H1 (cell line): Measurements from ENCODE around the gene FOXA3. TPM values are rescaled to one million over a fixed set of nuclear protein-coding genes. Genes with fewer than 3 reads are reported as not detected.

Experiments used
- POLR2A ChIP-seq, 2 experiments: IDR thresholded peaks; 1 replicate in 1 of 2; 2 replicates in 1 of 2; pipeline ENCODE4 v1.6.1; 2011; ENCODE audit warnings: low read depth in 2 of 2, low read length in 2 of 2, mild to moderate bottlenecking in 2 of 2; ENCODE audit errors: control extremely low read depth in 1 of 2
- polyA plus RNA-seq, 7 experiments: library from polyadenylated mRNA; depleted of rRNA in 3 of 7; stranded (reverse) in 5 of 7; unstranded in 2 of 7; fragments of >200 nt in 5 of 7; fragments of 200-250 nt in 2 of 7; gene quantifications; 1 replicate in 5 of 7; 2 replicates in 1 of 7; 4 replicates in 1 of 7; pipeline versions ENCODE4 v1.2.1 to v1.2.3, GENCODE V29; 2011 to 2013; ENCODE audit warnings: missing spikeins in 2 of 7, mixed read lengths in 2 of 7
- total RNA-seq: library from RNA; stranded (reverse); fragmentation: NEBNext Ultra II Directional; extraction: Animal tissue kit (Norgen Biotek cat#: 25700); gene quantifications from 2 replicates; pipeline ENCODE4 v1.2.1, GENCODE V29; 2021

FOXA3 gene
- total and polyA plus RNA-seq, 2 of the 8 experiments (the other 6 are each of a cell fraction or from before 2014, with no cell fraction given), result 20.2 to 49.1 TPM

- TF ChIP-seq POLR2A (IDR thresholded peaks at IDR 0.05; ENCODE audit: control extremely low read depth in 1 of 2, low read depth in 2 of 2, low read length in 2 of 2), result no peak
Measured at GRCh38 chr19:45901432-45901911, 37.3 kb downstream of the FOXA3 start (continued).
